CD8-positive, alpha-beta memory T cell (primary cell): Measurements from ENCODE around the gene TGFB3. TPM values are rescaled to one million over a fixed set of nuclear protein-coding genes. Genes with fewer than 3 reads are reported as not detected.
A peak's percentile ranks its signal among the peaks of the same experiment; 100 is the strongest.

Source experiments
- CTCF ChIA-PET: fragments of 350-600 bp; sonication (Branson Sonifier 250); formaldehyde crosslinking; loops from one replicate; lab custom pipeline; 2021; ENCODE audit warnings: antibody characterized with exemption; lab: Charles Lee
- POLR2A ChIA-PET: fragments of 350-600 bp; sonication (Branson Sonifier 250); formaldehyde crosslinking; loops from one replicate; lab custom pipeline; 2021; ENCODE audit warnings: antibody characterized with exemption; lab: Charles Lee
- DNase-seq, 5 donors: peaks; one replicate each; pipeline versions ENCODE4 v3.0.0 to v3.0.0-alpha.2; 2020 to 2022; ENCODE audit warnings: mixed read lengths in 1 of 5
- H3K27ac ChIP-seq: one replicate; pipeline ENCODE4 v1.7.0; 2013; ENCODE audit warnings: low read depth, mild to moderate bottlenecking, low read length, moderate library complexity
- H3K27me3 ChIP-seq: 2 replicates; pipeline ENCODE4 v1.7.0; 2013; ENCODE audit warnings: low read length, mild to moderate bottlenecking; ENCODE audit not compliant: insufficient read depth, poor library complexity, severe bottlenecking
- H3K36me3 ChIP-seq: 2 replicates; pipeline ENCODE4 v1.7.0; 2013; ENCODE audit warnings: mild to moderate bottlenecking, low read length, moderate library complexity; ENCODE audit not compliant: insufficient read depth
- H3K4me1 ChIP-seq: 2 replicates; pipeline ENCODE4 v1.7.0; 2013; ENCODE audit warnings: mild to moderate bottlenecking, low read length, moderate library complexity; ENCODE audit not compliant: insufficient read depth
- H3K4me3 ChIP-seq: 2 replicates; pipeline ENCODE4 v1.7.0; 2013; ENCODE audit warnings: mild to moderate bottlenecking, low read length
- H3K9me3 ChIP-seq: 2 replicates; pipeline ENCODE4 v1.7.0; 2013; ENCODE audit warnings: mild to moderate bottlenecking, low read length
- H3K27ac Mint-ChIP-seq, 8 donors: one replicate each; pipeline ENCODE4 v1.8.0; 2020 to 2021; ENCODE audit warnings: mixed read lengths in 8 of 8, mild to moderate bottlenecking in 6 of 8, inconsistent platforms in 3 of 8, moderate library complexity in 3 of 8
- H3K27me3 Mint-ChIP-seq, 2 donors: one replicate each; pipeline ENCODE4 v1.8.0; 2020 to 2021; ENCODE audit warnings: mixed read lengths in 2 of 2, mild to moderate bottlenecking in 1 of 2, moderate library complexity in 1 of 2
- H3K36me3 Mint-ChIP-seq, 3 donors: one replicate each; pipeline ENCODE4 v1.8.0; 2020 to 2021; ENCODE audit warnings: mixed read lengths in 3 of 3, inconsistent platforms in 1 of 3, mild to moderate bottlenecking in 1 of 3
- H3K4me1 Mint-ChIP-seq, 3 donors: one replicate each; pipeline ENCODE4 v1.8.0; 2020 to 2021; ENCODE audit warnings: mixed read lengths in 3 of 3, inconsistent platforms in 1 of 3, mild to moderate bottlenecking in 1 of 3
- H3K4me3 Mint-ChIP-seq, 7 donors: one replicate each; pipeline ENCODE4 v1.8.0; 2020 to 2021; ENCODE audit warnings: mixed read lengths in 7 of 7, mild to moderate bottlenecking in 6 of 7, moderate library complexity in 4 of 7, inconsistent platforms in 2 of 7
- H3K9me3 Mint-ChIP-seq, 5 donors: one replicate each; pipeline ENCODE4 v1.8.0; 2020 to 2022; ENCODE audit warnings: mixed read lengths in 5 of 5, mild to moderate bottlenecking in 3 of 5, moderate library complexity in 2 of 5, inconsistent platforms in 1 of 5
- polyA plus RNA-seq: library from polyadenylated mRNA; unstranded; fragments of 300-500 nt; fragmentation: Illumina TruSeq; gene quantifications from one replicate; pipeline ENCODE4 v1.2.3, GENCODE V29; 2021
- total RNA-seq, 2 experiments: library from RNA; stranded (reverse); gene quantifications; one replicate each; pipeline ENCODE4 v1.2.3, GENCODE V29; 2021

The TGFB3 gene
- total and polyA plus RNA-seq, 3 experiments from 2014 or later = 0.32 to 2.8 (median 2.6) TPM

DNA sequence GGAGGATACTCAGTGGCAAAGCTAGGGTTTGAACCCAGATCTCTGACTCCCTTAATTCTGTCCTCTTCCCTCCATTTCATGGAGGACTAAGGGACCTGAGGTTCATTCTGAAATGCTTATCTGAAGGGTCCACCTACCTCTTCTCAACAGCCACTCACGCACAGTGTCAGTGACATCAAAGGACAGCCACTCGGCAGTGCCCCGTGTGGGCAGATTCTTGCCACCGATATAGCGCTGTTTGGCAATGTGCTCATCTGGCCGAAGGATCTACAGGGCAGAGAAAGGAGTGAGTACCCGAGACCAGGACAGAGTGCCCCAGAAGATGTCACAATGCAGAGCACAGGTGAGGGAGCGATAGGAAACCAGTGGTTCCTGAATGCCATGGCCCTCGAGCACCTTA lies 10.8 kb downstream of the TGFB3 start:
- POLR2A ChIA-PET = no interaction called here
- no peaks in the 10 kb centered on the region for H3K27me3 Mint-ChIP-seq
- Histone ChIP-seq H3K27me3 (no peaks in the 10 kb centered on the region), H3K4me1 (no peaks in the 10 kb centered on the region), H3K9me3 (no peaks in the 10 kb centered on the region), H3K27ac (no peak overlapping the region), H3K4me3 (no peak overlapping the region), H3K36me3 (no peaks in the 10 kb centered on the region)
- H3K4me3 Mint-ChIP-seq = no peak overlapping the region
- no peaks in the 10 kb centered on the region for H3K9me3 Mint-ChIP-seq
- CTCF ChIA-PET = interaction anchor here (0.8 kb wide), 1 partner anchor 12 kb away, joined by 3 read pairs; no protein-coding TSS in a partner anchor
- peaks cover 3 to 19% (median 6%) of the 10 kb centered on the region in 3 donors for H3K36me3 Mint-ChIP-seq
- DNase-seq = no peak
- H3K4me1 Mint-ChIP-seq = no peaks in the 10 kb centered on the region
- peak overlapping the region in 2 of 8 donors; percentile 51 to 82 for H3K27ac Mint-ChIP-seq

DNA sequence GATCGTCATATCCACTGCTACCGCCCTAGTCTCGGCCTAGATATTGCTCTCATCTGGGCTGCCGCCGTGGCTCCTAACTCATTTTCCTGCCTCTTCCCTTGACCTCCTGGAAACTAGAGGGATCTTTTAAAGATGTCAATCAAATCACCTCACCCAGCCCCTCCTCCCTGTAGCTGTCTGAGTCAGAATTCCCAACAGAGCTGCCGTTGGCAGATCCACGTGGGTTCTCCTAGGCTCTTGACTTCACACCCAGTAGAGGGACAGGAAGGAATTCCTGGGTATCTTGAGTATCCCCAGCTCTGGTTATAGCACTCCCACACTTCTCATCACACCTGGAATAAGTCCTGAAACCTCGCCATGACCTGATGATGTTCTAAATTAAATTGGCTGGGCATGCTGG lies 11.9 kb downstream of the TGFB3 start:
- H3K4me1 Mint-ChIP-seq = no peaks in the 10 kb centered on the region
- no peaks in the 10 kb centered on the region for H3K4me1 ChIP-seq
- no peaks in the 10 kb centered on the region for H3K27me3 Mint-ChIP-seq
- H3K27me3 ChIP-seq = no peaks in the 10 kb centered on the region
- no peaks in the 10 kb centered on the region for H3K9me3 ChIP-seq
- H3K4me3 ChIP-seq = no peak overlapping the region
- peaks cover 3 to 25% (median 9%) of the 10 kb centered on the region in 3 donors for H3K36me3 Mint-ChIP-seq
- ChIA-PET CTCF (interaction anchor here (0.8 to 1.4 kb wide), 3 partner anchors 12 to 14 kb away, joined by 3 to 4 read pairs (median 3); partner anchors contain the start of gene TGFB3), POLR2A (interaction anchor here (0.7 kb wide), 1 partner anchor 457 kb away, joined by 4 read pairs; no protein-coding TSS in a partner anchor)
- DNase-seq = no peak
- no peaks in the 10 kb centered on the region for H3K36me3 ChIP-seq
- no peak overlapping the region for H3K27ac Mint-ChIP-seq
- no peak overlapping the region for H3K4me3 Mint-ChIP-seq
- no peak overlapping the region for H3K27ac ChIP-seq
- no peaks in the 10 kb centered on the region for H3K9me3 Mint-ChIP-seq

DNA sequence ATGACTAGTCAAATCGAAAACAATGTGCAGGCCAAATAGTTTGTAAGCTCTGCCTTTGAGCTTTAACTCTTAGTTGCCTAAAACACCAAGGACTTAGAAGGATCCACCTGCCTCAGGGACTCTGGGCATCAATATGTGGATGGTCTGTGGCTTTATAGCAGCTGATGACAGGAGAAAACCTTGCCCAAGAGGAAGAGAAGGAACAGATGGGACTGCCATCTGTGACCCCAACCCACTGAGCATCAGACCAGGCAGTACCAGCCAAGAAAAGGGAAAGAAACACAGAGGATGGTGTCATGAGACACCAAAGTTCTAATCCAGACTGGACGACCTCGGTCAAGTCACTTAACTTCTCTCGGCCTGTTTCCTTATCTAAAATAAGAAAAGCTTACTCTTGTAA lies 12.7 kb downstream of the TGFB3 start:
- no peak for DNase-seq
- H3K4me3 Mint-ChIP-seq = no peak overlapping the region
- H3K9me3 ChIP-seq = no peaks in the 10 kb centered on the region
- no peaks in the 10 kb centered on the region for H3K36me3 ChIP-seq
- H3K4me3 ChIP-seq = no peak overlapping the region
- H3K27me3 Mint-ChIP-seq = no peaks in the 10 kb centered on the region
- no peaks in the 10 kb centered on the region for H3K9me3 Mint-ChIP-seq
- no peaks in the 10 kb centered on the region for H3K4me1 Mint-ChIP-seq
- POLR2A ChIA-PET = interaction anchor here (0.7 kb wide), 1 partner anchor 456 kb away, joined by 4 read pairs; no protein-coding TSS in a partner anchor
- H3K36me3 Mint-ChIP-seq = peaks cover 3 to 28% (median 12%) of the 10 kb centered on the region in 3 donors
- no peaks in the 10 kb centered on the region for H3K27me3 ChIP-seq
- no peak overlapping the region for H3K27ac Mint-ChIP-seq
- CTCF ChIA-PET = interaction anchor here (1.4 kb wide), 2 partner anchors 13 kb away, joined by 3 to 4 read pairs; partner anchors contain the start of gene TGFB3
- no peaks in the 10 kb centered on the region for H3K4me1 ChIP-seq
- H3K27ac ChIP-seq = no peak overlapping the region

DNA sequence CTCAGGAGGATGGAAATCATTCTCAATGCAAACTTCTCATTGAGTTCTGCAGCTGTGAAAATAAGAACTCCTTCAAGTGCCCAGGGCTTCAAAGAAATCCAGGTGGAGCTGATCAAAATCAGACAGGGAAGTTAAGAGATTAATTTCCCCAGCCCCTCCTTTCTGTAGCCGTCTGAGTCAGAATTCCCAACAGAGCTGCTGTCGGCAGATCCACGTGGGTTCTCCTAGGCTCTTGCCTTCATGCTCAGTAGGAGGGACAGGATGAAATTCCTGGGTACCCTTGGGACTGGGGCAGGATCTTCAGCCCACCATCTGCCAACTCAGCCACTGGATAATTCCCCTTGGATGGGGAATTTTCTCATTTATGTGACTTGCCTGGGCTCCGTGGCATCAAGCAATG lies 13.3 kb downstream of the TGFB3 start:
- H3K9me3 Mint-ChIP-seq = no peaks in the 10 kb centered on the region
- Histone ChIP-seq H3K4me3 (no peak overlapping the region), H3K27me3 (no peaks in the 10 kb centered on the region), H3K27ac (no peak overlapping the region), H3K9me3 (no peaks in the 10 kb centered on the region), H3K4me1 (no peaks in the 10 kb centered on the region), H3K36me3 (no peaks in the 10 kb centered on the region)
- CTCF ChIA-PET = interaction anchor here (0.6 to 1.4 kb wide), 3 partner anchors 13 to 1846 kb away, joined by 3 to 4 read pairs (median 3); partner anchors contain the start of gene TGFB3
- no peak overlapping the region for H3K4me3 Mint-ChIP-seq
- H3K4me1 Mint-ChIP-seq = no peaks in the 10 kb centered on the region
- H3K36me3 Mint-ChIP-seq = peaks cover 3 to 32% (median 12%) of the 10 kb centered on the region in 3 donors
- no peak for DNase-seq
- H3K27me3 Mint-ChIP-seq = no peaks in the 10 kb centered on the region
- H3K27ac Mint-ChIP-seq = no peak overlapping the region
- POLR2A ChIA-PET = interaction anchor here (0.5 kb wide), 1 partner anchor 1542 kb away, joined by 12 read pairs; no protein-coding TSS in a partner anchor

DNA sequence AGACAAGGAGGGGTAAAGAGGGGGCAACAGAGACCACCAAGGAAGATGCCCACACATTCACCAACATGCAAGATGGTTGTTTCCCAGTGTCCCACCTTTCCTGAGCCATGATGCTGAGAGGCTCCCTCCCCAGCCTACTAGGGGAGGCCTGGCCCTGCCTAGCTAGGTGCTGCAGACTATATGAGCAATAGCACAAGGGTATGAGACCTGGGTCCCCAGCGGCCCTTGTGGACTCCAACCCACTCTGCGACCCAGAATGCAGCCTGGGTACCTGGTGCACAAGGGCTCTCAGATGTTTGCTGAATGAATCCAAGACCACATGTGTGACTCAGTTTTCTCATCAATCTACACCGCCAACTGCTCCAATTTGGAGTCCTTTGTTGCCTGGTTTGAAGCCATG lies 13.9 kb downstream of the TGFB3 start:
- no peak overlapping the region for H3K27ac ChIP-seq
- Mint-ChIP-seq H3K36me3 (peaks cover 3 to 36% (median 12%) of the 10 kb centered on the region in 3 donors), H3K9me3 (no peaks in the 10 kb centered on the region), H3K27ac (no peak overlapping the region), H3K4me1 (no peaks in the 10 kb centered on the region), H3K4me3 (no peak overlapping the region), H3K27me3 (no peaks in the 10 kb centered on the region)
- no peak for DNase-seq
- ChIA-PET POLR2A (no interaction called here), CTCF (no interaction called here)
- no peak overlapping the region for H3K4me3 ChIP-seq
- H3K36me3 ChIP-seq = no peaks in the 10 kb centered on the region
- no peaks in the 10 kb centered on the region for H3K9me3 ChIP-seq
- no peaks in the 10 kb centered on the region for H3K4me1 ChIP-seq
- no peaks in the 10 kb centered on the region for H3K27me3 ChIP-seq

DNA sequence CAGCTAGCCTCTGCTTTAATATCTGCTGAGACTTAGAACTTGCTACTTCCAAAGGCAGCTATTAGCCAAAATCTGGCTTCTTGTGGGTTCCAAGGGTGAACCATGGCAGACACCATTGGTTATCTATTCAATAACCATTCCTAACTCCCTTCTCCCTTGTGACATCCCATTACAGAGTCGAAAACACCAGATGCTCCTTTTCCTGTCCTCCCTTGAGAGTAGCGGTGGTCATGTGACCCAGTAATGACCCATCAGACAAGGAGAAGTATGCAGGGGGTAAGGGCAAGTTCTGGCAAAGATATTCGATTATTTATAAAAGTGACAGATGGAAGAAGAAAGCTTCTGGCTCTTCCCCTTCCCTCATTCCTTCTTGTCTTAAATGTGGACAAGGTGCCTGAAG lies 20.1 kb downstream of the TGFB3 start:
- peaks cover 3 to 37% (median 24%) of the 10 kb centered on the region in 3 donors for H3K36me3 Mint-ChIP-seq
- no peaks in the 10 kb centered on the region for H3K36me3 ChIP-seq
- H3K4me1 Mint-ChIP-seq = no peaks in the 10 kb centered on the region
- H3K9me3 Mint-ChIP-seq = no peaks in the 10 kb centered on the region
- no peak overlapping the region for H3K4me3 Mint-ChIP-seq
- H3K4me1 ChIP-seq = no peaks in the 10 kb centered on the region
- H3K4me3 ChIP-seq = no peak overlapping the region
- H3K9me3 ChIP-seq = no peaks in the 10 kb centered on the region
- H3K27ac Mint-ChIP-seq = no peak overlapping the region
- ChIA-PET CTCF (no interaction called here), POLR2A (no interaction called here)
- no peaks in the 10 kb centered on the region for H3K27me3 ChIP-seq
- H3K27ac ChIP-seq = no peak overlapping the region
- DNase-seq = no peak
- no peaks in the 10 kb centered on the region for H3K27me3 Mint-ChIP-seq

DNA sequence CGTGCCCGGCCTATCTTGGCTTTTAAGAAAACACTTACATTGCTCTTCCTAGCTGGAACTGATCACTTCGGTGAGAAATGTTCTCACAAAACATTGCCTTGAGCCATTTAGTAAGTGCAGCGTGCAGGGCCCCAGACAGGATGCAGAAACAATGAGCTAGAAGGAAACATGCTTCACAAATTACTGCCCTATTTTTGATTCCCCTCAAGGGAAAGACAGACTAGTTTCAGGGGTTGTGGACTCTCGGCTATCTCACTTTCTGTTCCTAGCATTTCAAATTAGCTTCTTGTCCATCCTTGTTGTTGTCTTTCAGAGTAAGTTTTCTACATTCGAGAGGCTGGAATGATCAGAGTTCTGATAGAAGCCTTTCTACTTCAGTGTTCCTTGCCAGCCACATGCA lies 21.6 kb downstream of the TGFB3 start:
- H3K36me3 Mint-ChIP-seq = peaks cover 0 to 25% (median 17%) of the 10 kb centered on the region in 3 donors
- POLR2A ChIA-PET = no interaction called here
- no peak overlapping the region for H3K27ac Mint-ChIP-seq
- Histone ChIP-seq H3K27ac (no peak overlapping the region), H3K9me3 (no peaks in the 10 kb centered on the region), H3K4me1 (no peaks in the 10 kb centered on the region), H3K4me3 (no peak overlapping the region), H3K36me3 (no peaks in the 10 kb centered on the region), H3K27me3 (no peaks in the 10 kb centered on the region)
- CTCF ChIA-PET = no interaction called here
- no peaks in the 10 kb centered on the region for H3K4me1 Mint-ChIP-seq
- DNase-seq = no peak
- H3K27me3 Mint-ChIP-seq = no peaks in the 10 kb centered on the region
- no peaks in the 10 kb centered on the region for H3K9me3 Mint-ChIP-seq
- H3K4me3 Mint-ChIP-seq = no peak overlapping the region

DNA sequence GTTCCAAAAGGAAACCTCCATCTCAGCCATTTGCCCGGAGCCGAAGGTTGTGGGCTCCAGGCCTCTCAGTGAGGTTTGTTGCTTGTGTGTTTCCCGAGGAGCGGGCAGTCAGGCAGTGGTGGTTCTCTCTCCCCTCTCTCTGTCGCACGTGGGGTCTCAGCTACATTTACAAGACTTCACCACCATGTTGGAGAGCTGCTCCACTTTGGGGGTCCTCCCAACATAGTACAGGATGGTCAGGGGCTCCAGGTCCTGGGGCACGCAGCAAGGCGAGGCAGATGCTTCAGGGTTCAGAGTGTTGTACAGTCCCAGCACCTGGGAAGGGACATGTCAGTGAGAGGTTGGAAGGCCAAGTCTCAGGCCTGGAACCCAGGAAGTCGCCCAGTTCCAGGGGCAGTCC lies 22.8 kb downstream of the TGFB3 start:
- Mint-ChIP-seq H3K27ac (peak overlapping the region in 1 of 8 donors; percentile 18), H3K9me3 (no peaks in the 10 kb centered on the region), H3K4me1 (no peaks in the 10 kb centered on the region), H3K4me3 (no peak overlapping the region), H3K36me3 (peaks cover 0 to 25% (median 16%) of the 10 kb centered on the region in 3 donors), H3K27me3 (no peaks in the 10 kb centered on the region)
- Histone ChIP-seq H3K27ac (no peak overlapping the region), H3K4me3 (no peak overlapping the region), H3K36me3 (no peaks in the 10 kb centered on the region), H3K27me3 (no peaks in the 10 kb centered on the region), H3K4me1 (no peaks in the 10 kb centered on the region), H3K9me3 (no peaks in the 10 kb centered on the region)
- ChIA-PET POLR2A (no interaction called here), CTCF (interaction anchor here (0.6 to 0.7 kb wide), 2 partner anchors 24 to 47 kb away, joined by 3 read pairs; no protein-coding TSS in a partner anchor)
- no peak for DNase-seq
